ENCODE results near the gene OPRD1.

The OPRD1 gene

GRCh38 chr1:28893403-28894102 lies 81.6 kb downstream of the OPRD1 start:
- Histone ChIP-seq H3K27me3 (ENCODE audit: control insufficient read depth, insufficient read depth, low read length) (no peaks in the 10 kb centered on the region), H3K4me3 (ENCODE audit: low read length) (no peak overlapping the region), H3K27ac (ENCODE audit: low read depth, low read length) (no peak overlapping the region), H3K36me3 (ENCODE audit: control insufficient read depth, insufficient read depth, low read length) (peaks cover 2% of the 10 kb centered on the region), H3K9ac (ENCODE audit: low read length) (no peak overlapping the region), H3K4me1 (ENCODE audit: control insufficient read depth, insufficient read depth, low read length) (peaks cover under 1% of the 10 kb centered on the region)

GRCh38 chr1:28894785-28895184 lies 82.8 kb downstream of the OPRD1 start:
- H3K4me3 ChIP-seq (ENCODE audit: low read length): no peak overlapping the region
- no peak overlapping the region for H3K9ac ChIP-seq (ENCODE audit: low read length)
- H3K4me1 ChIP-seq (ENCODE audit: control insufficient read depth, insufficient read depth, low read length): peaks cover 4% of the 10 kb centered on the region
- H3K36me3 ChIP-seq (ENCODE audit: control insufficient read depth, insufficient read depth, low read length): peaks cover 2% of the 10 kb centered on the region
- no peaks in the 10 kb centered on the region for H3K27me3 ChIP-seq (ENCODE audit: control insufficient read depth, insufficient read depth, low read length)
- no peak overlapping the region for H3K27ac ChIP-seq (ENCODE audit: low read depth, low read length)

- Histone ChIP-seq H3K27me3 (ENCODE audit: control insufficient read depth, insufficient read depth, low read length) (no peaks in the 10 kb centered on the region), H3K4me1 (ENCODE audit: control insufficient read depth, insufficient read depth, low read length) (peaks cover 4% of the 10 kb centered on the region), H3K4me3 (ENCODE audit: low read length) (no peak overlapping the region), H3K9ac (ENCODE audit: low read length) (no peak overlapping the region), H3K27ac (ENCODE audit: low read depth, low read length) (no peak overlapping the region), H3K36me3 (ENCODE audit: control insufficient read depth, insufficient read depth, low read length) (peaks cover 2% of the 10 kb centered on the region)
These were observed 84.1 kb downstream of the OPRD1 start for GRCh38 chr1:28895896-28896608.

- Histone ChIP-seq H3K27ac (ENCODE audit: low read depth, low read length) (no peak overlapping the region), H3K36me3 (ENCODE audit: control insufficient read depth, insufficient read depth, low read length) (peaks cover 2% of the 10 kb centered on the region), H3K4me1 (ENCODE audit: control insufficient read depth, insufficient read depth, low read length) (peaks cover 4% of the 10 kb centered on the region), H3K4me3 (ENCODE audit: low read length) (no peak overlapping the region), H3K9ac (ENCODE audit: low read length) (no peak overlapping the region), H3K27me3 (ENCODE audit: control insufficient read depth, insufficient read depth, low read length) (no peaks in the 10 kb centered on the region)
These were observed 84.6 kb downstream of the OPRD1 start for GRCh38 chr1:28896609-28896986.

GRCh38 chr1:28897789-28898188 lies 85.8 kb downstream of the OPRD1 start:
- Histone ChIP-seq H3K27me3 (ENCODE audit: control insufficient read depth, insufficient read depth, low read length) (no peaks in the 10 kb centered on the region), H3K36me3 (ENCODE audit: control insufficient read depth, insufficient read depth, low read length) (peaks cover 2% of the 10 kb centered on the region), H3K9ac (ENCODE audit: low read length) (no peak overlapping the region), H3K4me3 (ENCODE audit: low read length) (no peak overlapping the region), H3K4me1 (ENCODE audit: control insufficient read depth, insufficient read depth, low read length) (peaks cover 4% of the 10 kb centered on the region), H3K27ac (ENCODE audit: low read depth, low read length) (no peak overlapping the region)

GRCh38 chr1:28898405-28898881 lies 86.5 kb downstream of the OPRD1 start:
- Histone ChIP-seq H3K9ac (ENCODE audit: low read length) (no peak overlapping the region), H3K4me3 (ENCODE audit: low read length) (no peak overlapping the region), H3K27me3 (ENCODE audit: control insufficient read depth, insufficient read depth, low read length) (no peaks in the 10 kb centered on the region), H3K36me3 (ENCODE audit: control insufficient read depth, insufficient read depth, low read length) (peaks cover 2% of the 10 kb centered on the region), H3K27ac (ENCODE audit: low read depth, low read length) (no peak overlapping the region), H3K4me1 (ENCODE audit: control insufficient read depth, insufficient read depth, low read length) (peaks cover 4% of the 10 kb centered on the region)

- Histone ChIP-seq H3K27ac (ENCODE audit: low read depth, low read length) (no peak overlapping the region), H3K4me1 (ENCODE audit: control insufficient read depth, insufficient read depth, low read length) (peaks cover 4% of the 10 kb centered on the region), H3K9ac (ENCODE audit: low read length) (no peak overlapping the region), H3K27me3 (ENCODE audit: control insufficient read depth, insufficient read depth, low read length) (no peaks in the 10 kb centered on the region), H3K36me3 (ENCODE audit: control insufficient read depth, insufficient read depth, low read length) (no peaks in the 10 kb centered on the region), H3K4me3 (ENCODE audit: low read length) (no peak overlapping the region)
These were observed 87.3 kb downstream of the OPRD1 start for GRCh38 chr1:28899267-28899666.

- Histone ChIP-seq H3K27ac (ENCODE audit: low read depth, low read length) (no peak overlapping the region), H3K4me3 (ENCODE audit: low read length) (no peak overlapping the region), H3K27me3 (ENCODE audit: control insufficient read depth, insufficient read depth, low read length) (no peaks in the 10 kb centered on the region), H3K36me3 (ENCODE audit: control insufficient read depth, insufficient read depth, low read length) (no peaks in the 10 kb centered on the region), H3K9ac (ENCODE audit: low read length) (no peak overlapping the region), H3K4me1 (ENCODE audit: control insufficient read depth, insufficient read depth, low read length) (peaks cover 4% of the 10 kb centered on the region)
These were observed 88.6 kb downstream of the OPRD1 start for GRCh38 chr1:28900562-28900961.

- no peak overlapping the region for H3K27ac ChIP-seq (ENCODE audit: low read depth, low read length)
These were observed 90.8 kb downstream of the OPRD1 start for GRCh38 chr1:28902738-28903137.

GRCh38 chr1:28905921-28906666 lies 94.1 kb downstream of the OPRD1 start:
- Histone ChIP-seq H3K4me3 (ENCODE audit: low read length) (no peak overlapping the region), H3K9ac (ENCODE audit: low read length) (no peak overlapping the region), H3K27ac (ENCODE audit: low read depth, low read length) (no peak overlapping the region), H3K27me3 (ENCODE audit: control insufficient read depth, insufficient read depth, low read length) (no peaks in the 10 kb centered on the region), H3K4me1 (ENCODE audit: control insufficient read depth, insufficient read depth, low read length) (no peaks in the 10 kb centered on the region), H3K36me3 (ENCODE audit: control insufficient read depth, insufficient read depth, low read length) (no peaks in the 10 kb centered on the region)

More at GRCh38 chr1:28902738-28903137, 90.8 kb downstream of the OPRD1 start:
- H3K9ac ChIP-seq (ENCODE audit: low read length): no peak overlapping the region
- H3K27me3 ChIP-seq (ENCODE audit: control insufficient read depth, insufficient read depth, low read length): no peaks in the 10 kb centered on the region
- H3K36me3 ChIP-seq (ENCODE audit: control insufficient read depth, insufficient read depth, low read length): no peaks in the 10 kb centered on the region
- H3K4me3 ChIP-seq (ENCODE audit: low read length): no peak overlapping the region
- H3K4me1 ChIP-seq (ENCODE audit: control insufficient read depth, insufficient read depth, low read length): peaks cover 4% of the 10 kb centered on the region

- Histone ChIP-seq H3K27me3 (ENCODE audit: control insufficient read depth, insufficient read depth, low read length) (no peaks in the 10 kb centered on the region), H3K4me3 (ENCODE audit: low read length) (no peak overlapping the region), H3K27ac (ENCODE audit: low read depth, low read length) (no peak overlapping the region), H3K36me3 (ENCODE audit: control insufficient read depth, insufficient read depth, low read length) (no peaks in the 10 kb centered on the region), H3K9ac (ENCODE audit: low read length) (no peak overlapping the region), H3K4me1 (ENCODE audit: control insufficient read depth, insufficient read depth, low read length) (no peaks in the 10 kb centered on the region)
These were observed 97.2 kb downstream of the OPRD1 start for GRCh38 chr1:28909198-28909597.

GRCh38 chr1:28910379-28911115 lies 98.6 kb downstream of the OPRD1 start:
- H3K9ac ChIP-seq (ENCODE audit: low read length): no peak overlapping the region
- H3K4me3 ChIP-seq (ENCODE audit: low read length): no peak overlapping the region
- H3K4me1 ChIP-seq (ENCODE audit: control insufficient read depth, insufficient read depth, low read length): no peaks in the 10 kb centered on the region
- no peaks in the 10 kb centered on the region for H3K36me3 ChIP-seq (ENCODE audit: control insufficient read depth, insufficient read depth, low read length)
- H3K27me3 ChIP-seq (ENCODE audit: control insufficient read depth, insufficient read depth, low read length): no peaks in the 10 kb centered on the region
- no peak overlapping the region for H3K27ac ChIP-seq (ENCODE audit: low read depth, low read length)
